K562 (cell line): ENCODE results near the gene EPSTI1. TPM values are rescaled to one million over a fixed set of nuclear protein-coding genes. Genes with fewer than 3 reads are reported as not detected.

ENCODE experiments used
- ATAC-seq: fragments of 200-7000 bp; cut with Tn5 transposase; 3 replicates; pipeline ENCODE4 v1.9.1; 2020; ENCODE audit warnings: moderate library complexity
- BruUV-seq: library from RNA; stranded (reverse); fragments of 400-500 nt; replicated peaks from 2 replicates; lab custom pipeline; 2021; lab: Mats Ljungman, UMichigan
- CTCF ChIA-PET: fragments of 300-600 bp; formaldehyde crosslinking; extraction: SDS; loops from one replicate; lab custom pipeline; 2021; ENCODE audit warnings: low intra/inter-chr PET ratio; lab: Yijun Ruan, JAX
- POLR2A ChIA-PET: fragments of 300-600, 350-650 bp; sonication (Branson Sonifier 250); formaldehyde crosslinking; extraction: SDS; loops from one replicate; lab custom pipeline; 2021; ENCODE audit warnings: antibody characterized with exemption, inconsistent platforms; lab: Yijun Ruan, JAX
- DNase-seq, 4 experiments: peaks; one replicate each; pipeline versions ENCODE4 v3.0.0 to v3.0.0-alpha.2; 2011 to 2018; ENCODE audit warnings: low spot score in 3 of 4, mixed read lengths in 3 of 4; ENCODE audit errors: extremely low read depth in 1 of 4
- FAIRE-seq: peaks from 2 replicates; lab custom pipeline; 2011; peaks lifted over from hg19 to GRCh38; lab: Jason Lieb, UNC
- H2AFZ ChIP-seq: 2 replicates; pipeline ENCODE4 v1.6.0; 2011; ENCODE audit warnings: low read depth, low read length, control low read depth, inconsistent platforms
- H3K27ac ChIP-seq: fragments of 200-600 bp; 3 replicates; pipeline ENCODE4 v1.8.0; 2011; ENCODE audit warnings: low read depth, mild to moderate bottlenecking, control low read depth, inconsistent platforms, low read length, moderate library complexity, mixed read lengths; ENCODE audit errors: extremely low read depth
- H3K27me3 ChIP-seq, 2 experiments: fragments of 300-600 bp in 1 of 2; 2 replicates in 1 of 2; 3 replicates in 1 of 2; pipeline versions ENCODE4 v1.6.0 to v1.8.0; 2011; ENCODE audit warnings: inconsistent platforms in 2 of 2, low read length in 2 of 2, mild to moderate bottlenecking in 1 of 2, mixed read lengths in 1 of 2, moderate library complexity in 1 of 2; ENCODE audit not compliant: control insufficient read depth in 2 of 2, insufficient read depth in 2 of 2
- H3K36me3 ChIP-seq: fragments of 300-600 bp; 3 replicates; pipeline ENCODE4 v1.8.0; 2011; ENCODE audit warnings: mild to moderate bottlenecking, low read length, inconsistent platforms; ENCODE audit not compliant: control insufficient read depth, insufficient read depth
- H3K4me1 ChIP-seq, 2 experiments: fragments of 200-600 bp in 1 of 2; replicated peaks in 1 of 2; 2 replicates in 1 of 2; 3 replicates in 1 of 2; pipeline versions ENCODE4 v1.5.1 to v1.8.0; 2011; ENCODE audit warnings: inconsistent platforms in 2 of 2, low read length in 2 of 2, mild to moderate bottlenecking in 1 of 2, mixed read lengths in 1 of 2, moderate library complexity in 1 of 2; ENCODE audit not compliant: control insufficient read depth in 2 of 2, insufficient read depth in 2 of 2
- H3K4me2 ChIP-seq: 2 replicates; pipeline ENCODE4 v1.6.1; 2011; ENCODE audit warnings: low read length, control low read depth, inconsistent platforms, mixed read lengths; ENCODE audit not compliant: insufficient read depth
- H3K4me3 ChIP-seq: fragments of 200-600 bp; sonication (generic), shearing (Covaris generic); 2 replicates; pipeline ENCODE4 v1.5.1; 2016; ENCODE audit warnings: control low read depth, inconsistent platforms
- H3K79me2 ChIP-seq: fragments of 200-600 bp; 3 replicates; pipeline ENCODE4 v1.8.0; 2011; ENCODE audit warnings: low read length, inconsistent platforms; ENCODE audit not compliant: control insufficient read depth, insufficient read depth
- H3K9ac ChIP-seq, 2 experiments: 2 replicates each; pipeline versions ENCODE4 v1.6.0 to v1.6.1; 2011; ENCODE audit warnings: low read depth in 2 of 2, low read length in 2 of 2, control low read depth in 1 of 2, inconsistent platforms in 1 of 2, mild to moderate bottlenecking in 1 of 2, mixed read lengths in 1 of 2; ENCODE audit not compliant: insufficient read depth in 1 of 2
- H3K9me1 ChIP-seq: one replicate; pipeline ENCODE4 v1.6.0; 2011; ENCODE audit warnings: inconsistent platforms, mild to moderate bottlenecking, low read length, moderate library complexity; ENCODE audit not compliant: control insufficient read depth, insufficient read depth
- H3K9me3 ChIP-seq: replicated peaks from 2 replicates; pipeline ENCODE4 v1.5.1; 2011; ENCODE audit warnings: low read depth, low read length, inconsistent platforms; ENCODE audit not compliant: control insufficient read depth, insufficient read depth
- H4K20me1 ChIP-seq: replicated peaks from 2 replicates; pipeline ENCODE4 v1.6.1; 2011; ENCODE audit warnings: low read length, inconsistent platforms, mixed read lengths; ENCODE audit not compliant: control insufficient read depth, insufficient read depth
- E2F8 ChIP-seq: fragments of 450-650 bp; IDR thresholded peaks from 2 replicates; pipeline ENCODE4 v1.7.1; 2018; ENCODE audit warnings: mild to moderate bottlenecking, low read depth; ENCODE audit not compliant: partially characterized antibody
- EZH2 ChIP-seq: IDR thresholded peaks from 2 replicates; pipeline ENCODE4 v1.6.1; 2012; ENCODE audit warnings: low read depth, mild to moderate bottlenecking, inconsistent platforms, low read length, borderline replicate concordance
- FOXA3 ChIP-seq, 2 experiments: fragments of 450-650 bp in 1 of 2; sonication (generic) in 1 of 2; formaldehyde crosslinking; IDR thresholded peaks in 1 of 2; conservative IDR thresholded peaks in 1 of 2; 2 replicates each; pipeline versions ENCODE4 v1.4.0 to v1.8.0; 2020 to 2022; ENCODE audit warnings: mild to moderate bottlenecking in 2 of 2, missing genetic modification reagents in 1 of 2
- GATA2 ChIP-seq: sonication (generic); formaldehyde crosslinking; IDR thresholded peaks from 2 replicates; pipeline ENCODE4 v1.4.0; 2020; ENCODE audit warnings: mild to moderate bottlenecking, missing genetic modification reagents
- L3MBTL2 ChIP-seq: fragments of 450-650 bp; IDR thresholded peaks from 2 replicates; pipeline ENCODE4 v1.6.1; 2016; ENCODE audit warnings: mild to moderate bottlenecking, moderate library complexity
- RBM34 ChIP-seq: fragments of 200-400 bp; formaldehyde crosslinking; IDR thresholded peaks from 2 replicates; pipeline ENCODE4 v1.6.1; 2018; ENCODE audit warnings: low read length, borderline replicate concordance; ENCODE audit not compliant: insufficient read depth
- TRIM25 ChIP-seq: fragments of 450-650 bp; IDR thresholded peaks from 2 replicates; pipeline ENCODE4 v1.7.0; 2016; ENCODE audit warnings: borderline replicate concordance
- YY1 ChIP-seq, 3 experiments: IDR thresholded peaks; 2 replicates each; pipeline ENCODE4 v1.6.1; 2011; ENCODE audit warnings: low read length in 2 of 3, mild to moderate bottlenecking in 2 of 3, moderate library complexity in 2 of 3, borderline replicate concordance in 1 of 3, control low read depth in 1 of 3, low read depth in 1 of 3; ENCODE audit not compliant: insufficient read depth in 3 of 3, insufficient replicate concordance in 2 of 3, control insufficient read depth in 1 of 3, insufficient read length in 1 of 3; ENCODE audit errors: extremely low read depth in 1 of 3
- WGBS: fragments of 100-300 bp; shearing (Covaris generic); methylation state at CpG from one replicate; pipeline ENCODE4 v1.1.6; 2016; ENCODE audit warnings: low coverage, mixed read lengths; ENCODE audit not compliant: insufficient coverage; ENCODE audit errors: missing lambda C conversion rate; 5-methylcytosine and 5-hydroxymethylcytosine counted together
- in situ Hi-C: fragments of 300-500 bp; cut with MboI; formaldehyde crosslinking; loops from 4 replicates; pipeline ENCODE4 v1.15.0; 2018; ENCODE audit warnings: inconsistent platforms, mixed read lengths
- intact Hi-C: fragments of 100-400 bp; cut with micrococcal nuclease; formaldehyde crosslinking; loops from 2 replicates; pipeline ENCODE4 v1.14.2; 2022
- polyA plus RNA-seq, 8 experiments: library from polyadenylated mRNA; depleted of rRNA in 4 of 8; stranded (reverse) in 5 of 8; unstranded in 3 of 8; fragments of >200 nt; fragmentation: Nextera tagmentation in 2 of 8; fragmentation: Illumina TruSeq in 1 of 8; extraction: Ambion mirVana in 2 of 8; extraction: Trizol in 1 of 8; gene quantifications; 2 replicates each; pipeline versions ENCODE4 v1.2.1 to v1.2.3, GENCODE V29; 2011 to 2014; ENCODE audit warnings: inconsistent platforms in 1 of 8, missing spikeins in 1 of 8
- total RNA-seq, 7 experiments: library from RNA; depleted of rRNA in 6 of 7; stranded (reverse); fragments of >200 nt in 6 of 7; fragmentation: Illumina TruSeq in 2 of 7; extraction: Trizol in 2 of 7; gene quantifications; 2 replicates each; pipeline versions ENCODE4 v1.2.1 to v1.2.3, GENCODE V29; 2011 to 2021; ENCODE audit warnings: low replicate concordance in 1 of 7
- TF ChIP-seq, protein P1 (sequence below): fragments of 250-450 bp; sonication (Bioruptor Pico); IDR thresholded peaks from 2 replicates; pipeline ENCODE4 v1.4.0; 2020

The EPSTI1 gene
- total and polyA plus RNA-seq, 9 of the 15 experiments (the other 6 are each of a cell fraction or from before 2014, with no cell fraction given), result 0.18 to 1.0 TPM; not detected in 7

GRCh38 chr13:43031881-43032280 lies 39.8 kb upstream of the EPSTI1 start:
- no peaks in the 10 kb centered on the region; a peak in 1 of 5 replicates for H3K27me3 ChIP-seq
- ATAC-seq (no peak), DNase-seq (no peak)
- no peaks in the 10 kb centered on the region for H4K20me1 ChIP-seq
- peaks cover 0 to 3% of the 10 kb centered on the region in 2 experiments; a peak in 1 of 5 replicates for H3K4me1 ChIP-seq
- BruUV-seq, result no TSS peak
- no peaks in the 10 kb centered on the region for H3K9me1 ChIP-seq
- no peaks in the 10 kb centered on the region for H3K9me3 ChIP-seq
- H3K9ac ChIP-seq, result no peak overlapping the region
- ChIA-PET CTCF (no interaction called here), POLR2A (no interaction called here)
- H3K79me2 ChIP-seq, result no peaks in the 10 kb centered on the region
- H3K4me3 ChIP-seq, result no peak overlapping the region
- H3K27ac ChIP-seq, result no peak overlapping the region
- H3K4me2 ChIP-seq, result no peak overlapping the region
- 11% methylated on average over 3 of the region's 4 CpGs for WGBS
- no peaks in the 10 kb centered on the region for H3K36me3 ChIP-seq
- in situ Hi-C loops, result no loop called here
- TF ChIP-seq, protein P1, sequence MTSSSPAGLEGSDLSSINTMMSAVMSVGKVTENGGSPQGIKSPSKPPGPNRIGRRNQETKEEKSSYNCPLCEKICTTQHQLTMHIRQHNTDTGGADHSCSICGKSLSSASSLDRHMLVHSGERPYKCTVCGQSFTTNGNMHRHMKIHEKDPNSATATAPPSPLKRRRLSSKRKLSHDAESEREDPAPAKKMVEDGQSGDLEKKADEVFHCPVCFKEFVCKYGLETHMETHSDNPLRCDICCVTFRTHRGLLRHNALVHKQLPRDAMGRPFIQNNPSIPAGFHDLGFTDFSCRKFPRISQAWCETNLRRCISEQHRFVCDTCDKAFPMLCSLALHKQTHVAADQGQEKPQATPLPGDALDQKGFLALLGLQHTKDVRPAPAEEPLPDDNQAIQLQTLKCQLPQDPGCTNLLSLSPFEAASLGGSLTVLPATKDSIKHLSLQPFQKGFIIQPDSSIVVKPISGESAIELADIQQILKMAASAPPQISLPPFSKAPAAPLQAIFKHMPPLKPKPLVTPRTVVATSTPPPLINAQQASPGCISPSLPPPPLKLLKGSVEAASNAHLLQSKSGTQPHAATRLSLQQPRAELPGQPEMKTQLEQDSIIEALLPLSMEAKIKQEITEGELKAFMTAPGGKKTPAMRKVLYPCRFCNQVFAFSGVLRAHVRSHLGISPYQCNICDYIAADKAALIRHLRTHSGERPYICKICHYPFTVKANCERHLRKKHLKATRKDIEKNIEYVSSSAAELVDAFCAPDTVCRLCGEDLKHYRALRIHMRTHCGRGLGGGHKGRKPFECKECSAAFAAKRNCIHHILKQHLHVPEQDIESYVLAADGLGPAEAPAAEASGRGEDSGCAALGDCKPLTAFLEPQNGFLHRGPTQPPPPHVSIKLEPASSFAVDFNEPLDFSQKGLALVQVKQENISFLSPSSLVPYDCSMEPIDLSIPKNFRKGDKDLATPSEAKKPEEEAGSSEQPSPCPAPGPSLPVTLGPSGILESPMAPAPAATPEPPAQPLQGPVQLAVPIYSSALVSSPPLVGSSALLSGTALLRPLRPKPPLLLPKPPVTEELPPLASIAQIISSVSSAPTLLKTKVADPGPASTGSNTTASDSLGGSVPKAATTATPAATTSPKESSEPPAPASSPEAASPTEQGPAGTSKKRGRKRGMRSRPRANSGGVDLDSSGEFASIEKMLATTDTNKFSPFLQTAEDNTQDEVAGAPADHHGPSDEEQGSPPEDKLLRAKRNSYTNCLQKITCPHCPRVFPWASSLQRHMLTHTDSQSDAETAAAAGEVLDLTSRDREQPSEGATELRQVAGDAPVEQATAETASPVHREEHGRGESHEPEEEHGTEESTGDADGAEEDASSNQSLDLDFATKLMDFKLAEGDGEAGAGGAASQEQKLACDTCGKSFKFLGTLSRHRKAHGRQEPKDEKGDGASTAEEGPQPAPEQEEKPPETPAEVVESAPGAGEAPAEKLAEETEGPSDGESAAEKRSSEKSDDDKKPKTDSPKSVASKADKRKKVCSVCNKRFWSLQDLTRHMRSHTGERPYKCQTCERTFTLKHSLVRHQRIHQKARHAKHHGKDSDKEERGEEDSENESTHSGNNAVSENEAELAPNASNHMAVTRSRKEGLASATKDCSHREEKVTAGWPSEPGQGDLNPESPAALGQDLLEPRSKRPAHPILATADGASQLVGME (CRISPR knock-in tag), result no peak
- TF ChIP-seq FOXA3 (CRISPR knock-in tag; conservative IDR thresholded peaks at IDR 0.05 in 1 of 2, IDR thresholded peaks at IDR 0.05 in 1 of 2), result no peak
- TF ChIP-seq TRIM25, result no peak
- no peak for TF ChIP-seq EZH2
- no peak for TF ChIP-seq E2F8
- TF ChIP-seq GATA2 (CRISPR knock-in tag), result no peak
- TF ChIP-seq L3MBTL2, result no peak
- TF ChIP-seq RBM34, result no peak
- no peak for TF ChIP-seq YY1 (IDR thresholded peaks at IDR 0.05; ENCODE audit: borderline replicate concordance in 1 of 3, control insufficient read depth in 1 of 3, extremely low read depth in 1 of 3, insufficient read depth in 3 of 3, insufficient read length in 1 of 3, insufficient replicate concordance in 2 of 3, low read depth in 1 of 3, low read length in 2 of 3)
- TF ChIP-seq, all 486 proteins: peak for 0
- FAIRE-seq, result no peak
- H2AFZ ChIP-seq, result no peak overlapping the region
- intact Hi-C loops, result no loop called here
